Smooth muscle cell (in vitro differentiated cells): ENCODE measurements around the gene GBP1. TPM values are rescaled to one million over a fixed set of nuclear protein-coding genes. Genes with fewer than 3 reads are reported as not detected.
"Not testable (repeated sequence)": the region's sequence is repeated elsewhere in the genome, so short reads cannot be mapped to it uniquely, and the experiment has no call there.

Experiments used
- DNase-seq: peaks from one replicate; lab custom pipeline; 2025; ENCODE audit not compliant: unreplicated experiment; lab: John Stamatoyannopoulos, UW
- H2AFZ ChIP-seq: fragments of 200-600 bp; sonication (generic); 2 replicates; pipeline ENCODE4 v1.6.0; 2016; ENCODE audit warnings: antibody characterized with exemption, low read depth, mild to moderate bottlenecking
- H3F3A ChIP-seq: fragments of 200-600 bp; sonication (generic); 2 replicates; pipeline ENCODE4 v1.6.0; 2017; ENCODE audit warnings: antibody characterized with exemption, low read depth
- H3K27ac ChIP-seq: fragments of 200-600 bp; sonication (generic); 2 replicates; pipeline ENCODE4 v1.5.1; 2016; ENCODE audit warnings: low read depth, mild to moderate bottlenecking
- H3K27me3 ChIP-seq: fragments of 200-600 bp; sonication (generic); 2 replicates; pipeline ENCODE4 v1.6.1; 2016; ENCODE audit warnings: low read depth, mild to moderate bottlenecking
- H3K36me3 ChIP-seq: fragments of 200-600 bp; sonication (generic); 2 replicates; pipeline ENCODE4 v1.5.1; 2016; ENCODE audit warnings: low read depth
- H3K4me1 ChIP-seq: fragments of 200-600 bp; sonication (generic); 2 replicates; pipeline ENCODE4 v1.5.1; 2016; ENCODE audit warnings: low read depth
- H3K4me2 ChIP-seq: fragments of 200-600 bp; sonication (generic); 2 replicates; pipeline ENCODE4 v1.6.0; 2016; ENCODE audit warnings: mild to moderate bottlenecking
- H3K4me3 ChIP-seq: fragments of 200-600 bp; sonication (generic); 2 replicates; pipeline ENCODE4 v1.5.1; 2016; ENCODE audit warnings: mild to moderate bottlenecking
- H3K79me2 ChIP-seq: fragments of 200-600 bp; sonication (generic); 2 replicates; pipeline ENCODE4 v1.6.0; 2016; ENCODE audit warnings: low read depth, mild to moderate bottlenecking
- H3K9ac ChIP-seq: fragments of 200-600 bp; sonication (generic); 2 replicates; pipeline ENCODE4 v1.6.0; 2016; ENCODE audit warnings: low read depth
- H3K9me3 ChIP-seq: fragments of 200-600 bp; sonication (generic); replicated peaks from 2 replicates; pipeline ENCODE4 v1.5.1; 2016; ENCODE audit warnings: low read depth
- H4K20me1 ChIP-seq: fragments of 200-600 bp; sonication (generic); 2 replicates; pipeline ENCODE4 v1.6.0; 2016; ENCODE audit warnings: low read depth
- CTCF ChIP-seq: fragments of 200-600 bp; sonication (generic); IDR thresholded peaks from 2 replicates; pipeline ENCODE4 v1.5.1; 2017; ENCODE audit warnings: borderline replicate concordance, mild to moderate bottlenecking, antibody characterized with exemption; ENCODE audit not compliant: insufficient read depth, poor library complexity, severe bottlenecking
- WGBS: methylation state at CpG from one replicate; pipeline ENCODE4 v1.1.7; 2016; ENCODE audit warnings: low lambda C conversion rate; 5-methylcytosine and 5-hydroxymethylcytosine counted together
- polyA plus RNA-seq: library from polyadenylated mRNA; unstranded; fragments of >200 nt; fragmentation: Nextera tagmentation; extraction: Ambion mirVana; gene quantifications from 2 replicates; pipeline ENCODE4 v1.2.1, GENCODE V29; 2016
- total RNA-seq: library from RNA; depleted of rRNA; stranded (reverse); fragments of >200 nt; gene quantifications from 2 replicates; pipeline ENCODE4 v1.2.3, GENCODE V29; 2014

GBP1 gene
- total and polyA plus RNA-seq, 2 experiments from 2014 or later = 15.7 to 30.2 TPM

- peaks cover 6% of the 10 kb centered on the region for H3F3A ChIP-seq
- H3K9ac ChIP-seq = no peak overlapping the region
- H2AFZ ChIP-seq = no peak overlapping the region
- no peaks in the 10 kb centered on the region for H3K36me3 ChIP-seq
- no peak overlapping the region for H3K4me2 ChIP-seq
- 94% methylated on average over 3 of the region's 3 CpGs for WGBS
- peaks cover 12% of the 10 kb centered on the region for H3K4me1 ChIP-seq
- no peaks in the 10 kb centered on the region for H3K27me3 ChIP-seq
- H3K79me2 ChIP-seq = no peaks in the 10 kb centered on the region
- no peak overlapping the region for H3K4me3 ChIP-seq
- no peak for DNase-seq
- no peak for TF ChIP-seq CTCF
- H3K9me3 ChIP-seq = no peaks in the 10 kb centered on the region
- no peak overlapping the region for H3K27ac ChIP-seq
- no peaks in the 10 kb centered on the region for H4K20me1 ChIP-seq
These were observed 39.1 kb downstream of the GBP1 start for GRCh38 chr1:89025928-89026327.

GRCh38 chr1:89023026-89023425 is 42.0 kb downstream of the GBP1 start:
- Histone ChIP-seq H3F3A (peaks cover 6% of the 10 kb centered on the region), H3K27me3 (no peaks in the 10 kb centered on the region), H3K4me2 (peak overlapping the region; percentile 95), H3K79me2 (no peaks in the 10 kb centered on the region), H3K4me1 (peaks cover 12% of the 10 kb centered on the region), H3K4me3 (peak overlapping the region; percentile 63), H4K20me1 (no peaks in the 10 kb centered on the region), H3K27ac (peak overlapping the region; percentile 91), H3K9ac (peak overlapping the region; percentile 48), H3K9me3 (no peaks in the 10 kb centered on the region), H3K36me3 (no peaks in the 10 kb centered on the region), H2AFZ (peak overlapping the region; percentile 94)
- DNase-seq = no peak
- no peak for TF ChIP-seq CTCF

- Histone ChIP-seq H3K27me3 (no peaks in the 10 kb centered on the region), H3F3A (peaks cover 6% of the 10 kb centered on the region), H3K27ac (peak within 1 kb of the TSS; percentile 91), H3K36me3 (no peaks in the 10 kb centered on the region), H3K9me3 (no peaks in the 10 kb centered on the region), H3K4me2 (peak within 1 kb of the TSS; percentile 95), H2AFZ (peak within 1 kb of the TSS; percentile 94), H3K79me2 (no peaks in the 10 kb centered on the region), H3K4me1 (peaks cover 12% of the 10 kb centered on the region), H3K9ac (peak within 1 kb of the TSS; percentile 82), H4K20me1 (no peaks in the 10 kb centered on the region), H3K4me3 (peak within 1 kb of the TSS; percentile 63)
- TF ChIP-seq CTCF = no peak
- no peak for DNase-seq
- WGBS = 48% methylated on average over 5 of the region's 5 CpGs
These were observed 42.6 kb downstream of the GBP1 start, which contains the start of gene GBP3 for GRCh38 chr1:89022167-89022959. GBP3 (minus strand) TSS chr1:89022866; CDS start chr1:89020721, 2,145 bp downstream.

- peaks cover 11% of the 10 kb centered on the region for H3K4me1 ChIP-seq
- not testable (repeated sequence) for H4K20me1 ChIP-seq, H3K9ac ChIP-seq, H3K27me3 ChIP-seq, H2AFZ ChIP-seq, H3K4me3 ChIP-seq, H3K79me2 ChIP-seq, H3K4me2 ChIP-seq, DNase-seq, H3F3A ChIP-seq, H3K9me3 ChIP-seq, H3K36me3 ChIP-seq, H3K27ac ChIP-seq
- 50% methylated on average over 3 of the region's 3 CpGs for WGBS
These were observed 46.7 kb downstream of the GBP1 start for GRCh38 chr1:89018318-89018717.
